IPS-NIHi11 (cell line): ENCODE data around the gene DNAH17.
"Not testable (repeated sequence)": the region's sequence is repeated elsewhere in the genome, so short reads cannot be mapped to it uniquely, and the experiment has no call there.

Experiments used
- DNase-seq: peaks from one replicate; pipeline ENCODE4 v3.0.0; 2012; ENCODE audit warnings: mixed read lengths, low spot score

Gene DNAH17

DNA sequence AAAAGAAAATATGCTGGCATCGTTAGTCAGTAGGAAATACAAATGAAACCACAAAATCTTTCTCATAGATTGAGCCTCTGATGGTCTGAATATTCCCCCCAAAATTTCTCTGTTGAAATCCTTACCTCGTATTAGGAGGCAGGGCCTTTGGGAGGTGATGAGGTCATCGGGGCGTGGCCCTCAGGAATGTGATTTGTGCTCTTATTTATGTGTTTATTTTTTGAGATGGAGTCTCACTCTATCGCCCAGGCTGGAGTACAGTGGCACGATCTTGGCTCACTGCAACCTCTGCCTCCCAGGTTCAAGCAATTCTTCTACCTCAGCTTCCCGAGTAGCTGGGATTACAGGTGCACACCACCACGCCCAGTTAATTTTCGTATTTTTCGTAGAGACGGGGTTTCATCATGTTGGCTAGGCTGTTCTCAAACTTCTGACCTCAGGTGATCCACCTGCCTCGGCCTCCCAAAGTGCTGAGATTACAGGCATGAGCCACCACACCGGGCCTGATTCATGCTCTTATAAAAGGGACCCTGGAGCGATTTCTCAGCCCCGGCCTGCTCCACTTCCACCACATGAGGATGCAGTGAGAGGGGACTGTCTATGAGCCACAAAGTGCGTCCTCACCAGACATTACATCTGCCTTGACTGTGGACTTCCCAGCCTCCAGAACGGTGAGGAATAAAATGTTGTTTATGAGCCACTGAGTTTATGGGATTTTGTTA, 53.1 kb downstream of the DNAH17 start:
- DNase-seq, result no peak

GRCh38 chr17:78522031-78522809, 55.0 kb downstream of the DNAH17 start:
- no peak for DNase-seq

DNA sequence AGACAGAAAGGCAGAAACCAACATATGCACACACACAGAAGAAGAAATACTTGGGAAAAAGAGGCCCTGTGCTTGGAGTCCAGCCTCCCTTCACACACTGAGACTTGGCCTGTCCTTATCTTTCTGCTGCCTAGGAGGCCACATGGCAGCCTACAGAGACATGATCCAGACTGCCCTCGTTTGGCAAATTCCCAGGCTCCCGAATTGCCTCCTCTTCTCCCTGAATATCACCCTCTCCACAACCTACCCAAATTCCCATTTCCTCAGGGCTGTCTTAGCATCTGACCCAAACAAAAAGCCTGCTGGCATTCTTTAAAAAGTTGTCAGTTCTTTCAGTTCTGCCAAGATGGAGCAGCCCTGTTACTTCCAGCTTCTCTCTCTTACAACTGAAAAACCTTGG, 59.8 kb downstream of the DNAH17 start:
- no peak for DNase-seq

DNA sequence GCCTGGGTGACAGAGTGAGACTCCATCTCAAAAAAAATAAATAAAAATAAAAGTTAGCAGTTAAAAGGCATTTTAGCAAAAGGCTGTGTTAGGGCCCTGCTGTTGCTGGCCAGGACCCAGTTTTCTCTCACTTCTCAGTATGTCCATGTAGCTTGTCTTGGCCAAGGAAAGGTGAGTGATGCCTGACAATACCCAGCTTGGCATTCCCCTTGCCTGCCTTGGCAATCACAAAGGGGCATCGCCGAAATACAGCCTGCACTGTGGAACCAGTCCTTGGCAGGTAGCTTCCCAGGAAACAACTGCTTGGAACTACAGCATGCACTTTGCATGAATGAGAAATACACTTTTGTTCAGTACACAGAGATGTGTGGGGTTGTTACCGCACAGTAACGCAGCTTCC, 61.7 kb downstream of the DNAH17 start:
- DNase-seq, result no peak

DNA sequence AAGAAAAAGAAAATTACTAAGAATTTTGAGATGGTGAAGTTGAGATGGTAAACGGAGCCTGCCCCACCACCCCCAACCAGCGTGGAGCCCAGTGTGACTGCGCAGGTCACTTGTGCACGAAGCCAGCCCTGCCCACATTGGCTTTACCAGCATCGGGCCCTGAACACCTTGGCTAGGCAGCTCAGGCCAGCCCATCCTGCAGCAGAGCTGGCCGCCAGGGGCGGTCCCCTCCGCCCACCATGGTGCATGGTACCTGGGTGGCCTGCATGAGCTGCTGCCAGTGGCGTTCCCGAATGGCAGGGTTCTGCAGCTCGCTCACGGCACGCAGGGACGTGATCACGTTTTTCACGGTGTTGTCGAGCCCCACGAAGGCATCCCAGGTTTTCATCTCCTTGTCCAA, 62.7 kb downstream of the DNAH17 start:
- DNase-seq, result no peak

DNA sequence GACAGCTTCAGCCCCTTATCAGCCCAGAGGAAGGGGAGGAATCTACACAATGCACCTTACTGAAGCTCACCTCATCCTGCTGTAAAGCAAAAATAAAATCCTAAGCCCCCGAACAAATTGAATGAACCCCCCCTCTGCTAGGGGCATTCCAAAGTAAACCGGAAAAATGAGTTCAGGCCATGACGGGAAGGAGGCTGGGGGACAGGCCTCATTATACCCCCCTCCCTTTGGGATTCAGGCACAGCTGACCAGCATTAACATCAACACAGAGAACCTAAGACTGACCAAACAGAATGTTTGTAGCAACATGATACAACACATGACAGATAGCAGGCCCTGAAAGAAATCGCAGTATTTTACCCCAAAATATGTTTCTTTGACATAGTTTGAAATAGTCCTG, 64.2 kb downstream of the DNAH17 start:
- no peak for DNase-seq

- DNase-seq, result no peak
These were observed 66.8 kb downstream of the DNAH17 start for GRCh38 chr17:78510141-78511075.

DNA sequence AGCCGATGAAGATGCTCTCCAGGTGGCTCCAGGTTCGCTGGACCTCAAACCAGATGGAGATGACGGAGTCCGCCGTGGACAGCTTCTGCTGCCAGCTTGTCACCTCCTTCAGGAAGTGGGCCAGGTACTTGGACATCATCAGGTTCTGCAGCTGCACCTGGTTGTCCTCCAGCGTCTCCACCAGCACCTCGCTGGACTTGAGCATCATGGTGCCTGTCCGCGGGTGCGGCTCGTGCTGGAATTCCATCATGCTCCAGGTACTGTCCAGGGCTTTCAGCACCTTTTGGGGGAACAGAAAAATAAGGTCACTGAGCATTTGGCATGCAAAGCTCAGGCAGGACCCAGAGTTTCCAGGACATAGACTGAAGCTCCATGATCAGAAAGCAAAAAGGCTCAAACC, 69.7 kb downstream of the DNAH17 start:
- DNase-seq, result no peak

DNA sequence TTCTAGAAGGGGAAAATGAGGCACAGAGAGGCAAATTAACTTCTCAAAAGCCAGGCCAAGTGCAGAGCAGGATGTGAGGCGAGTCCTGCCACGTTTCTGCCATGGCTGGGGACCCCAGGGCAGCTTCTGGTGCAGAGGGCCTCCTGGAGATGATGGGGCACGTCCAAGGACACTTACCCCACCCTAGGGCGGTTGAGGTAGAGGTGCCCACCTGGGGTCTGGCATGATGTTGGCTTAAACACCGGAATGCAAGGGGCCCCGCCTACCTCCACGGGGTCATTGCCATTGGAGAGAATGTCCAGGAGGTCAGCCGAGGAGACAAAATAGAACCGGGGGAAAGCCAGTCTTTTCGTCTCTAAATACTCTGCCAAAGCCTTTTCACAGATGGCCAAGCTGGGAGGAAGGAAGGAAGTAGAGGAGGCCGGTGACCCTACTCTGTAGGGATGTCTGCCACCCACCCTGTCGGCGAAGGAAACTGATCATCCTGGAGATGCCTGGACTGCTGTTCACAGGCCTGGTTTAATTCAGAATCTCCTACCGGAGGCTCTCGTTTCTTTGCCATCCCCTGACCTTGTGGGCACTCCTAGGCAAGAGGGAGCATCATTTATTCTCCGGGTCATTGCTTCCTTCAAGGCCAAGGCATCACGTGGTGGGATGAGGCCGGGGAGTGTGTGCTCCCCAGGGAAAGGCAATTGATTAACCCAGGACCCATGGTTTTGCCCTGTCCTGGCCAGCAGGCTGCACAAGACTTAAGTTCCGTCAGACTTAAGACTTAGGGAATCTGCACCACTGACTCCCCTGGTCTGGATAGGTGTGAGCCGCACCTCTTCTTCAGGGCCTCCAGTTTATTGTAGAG, 70.5 kb downstream of the DNAH17 start:
- DNase-seq, result no peak

DNA sequence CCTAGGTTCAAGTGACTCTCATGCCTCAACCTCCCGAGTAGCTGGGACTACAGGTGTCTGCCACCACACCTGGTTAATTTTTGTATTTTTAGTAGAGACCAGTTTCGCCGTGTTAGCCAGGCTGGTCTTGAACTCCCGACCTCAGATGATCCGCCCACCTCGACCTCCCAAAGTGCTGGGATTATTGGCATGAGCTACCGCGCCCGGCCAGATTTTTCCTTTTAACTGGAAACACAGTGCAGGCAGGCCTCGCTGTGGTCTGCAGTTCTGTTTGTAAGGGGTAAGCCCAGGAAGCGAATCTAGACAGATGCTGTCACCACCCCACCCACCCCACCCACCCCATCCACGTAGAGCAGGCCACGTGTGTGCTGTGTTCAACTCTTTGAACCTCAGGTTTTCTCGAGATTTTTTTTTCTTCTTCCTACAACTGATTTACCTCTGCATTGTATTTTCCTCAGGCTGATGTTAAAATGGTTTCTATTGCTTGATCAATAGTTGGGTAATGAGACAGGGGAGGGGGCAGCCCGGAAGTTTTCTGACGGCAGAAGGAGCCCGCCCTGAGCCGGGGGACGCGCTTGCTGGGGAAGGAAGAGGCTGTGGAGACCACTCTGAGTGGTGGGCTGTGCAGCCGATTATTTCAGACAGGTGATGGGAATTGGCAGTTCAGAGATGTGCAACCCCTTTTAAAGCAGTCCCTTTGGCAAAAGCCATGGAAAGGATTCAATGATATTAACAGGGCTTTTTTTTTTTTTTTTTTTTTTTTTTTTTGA, 72.9 kb downstream of the DNAH17 start:
- DNase-seq, result no peak

GRCh38 chr17:78503388-78503787, 73.8 kb downstream of the DNAH17 start:
- not testable (repeated sequence) for DNase-seq

- DNase-seq, result no peak
These were observed 74.5 kb downstream of the DNAH17 start for GRCh38 chr17:78502611-78503148.

- no peak for DNase-seq
These were observed 75.8 kb downstream of the DNAH17 start for GRCh38 chr17:78501241-78502036.

- no peak for DNase-seq
These were observed 76.4 kb downstream of the DNAH17 start for GRCh38 chr17:78500806-78501205.

DNA sequence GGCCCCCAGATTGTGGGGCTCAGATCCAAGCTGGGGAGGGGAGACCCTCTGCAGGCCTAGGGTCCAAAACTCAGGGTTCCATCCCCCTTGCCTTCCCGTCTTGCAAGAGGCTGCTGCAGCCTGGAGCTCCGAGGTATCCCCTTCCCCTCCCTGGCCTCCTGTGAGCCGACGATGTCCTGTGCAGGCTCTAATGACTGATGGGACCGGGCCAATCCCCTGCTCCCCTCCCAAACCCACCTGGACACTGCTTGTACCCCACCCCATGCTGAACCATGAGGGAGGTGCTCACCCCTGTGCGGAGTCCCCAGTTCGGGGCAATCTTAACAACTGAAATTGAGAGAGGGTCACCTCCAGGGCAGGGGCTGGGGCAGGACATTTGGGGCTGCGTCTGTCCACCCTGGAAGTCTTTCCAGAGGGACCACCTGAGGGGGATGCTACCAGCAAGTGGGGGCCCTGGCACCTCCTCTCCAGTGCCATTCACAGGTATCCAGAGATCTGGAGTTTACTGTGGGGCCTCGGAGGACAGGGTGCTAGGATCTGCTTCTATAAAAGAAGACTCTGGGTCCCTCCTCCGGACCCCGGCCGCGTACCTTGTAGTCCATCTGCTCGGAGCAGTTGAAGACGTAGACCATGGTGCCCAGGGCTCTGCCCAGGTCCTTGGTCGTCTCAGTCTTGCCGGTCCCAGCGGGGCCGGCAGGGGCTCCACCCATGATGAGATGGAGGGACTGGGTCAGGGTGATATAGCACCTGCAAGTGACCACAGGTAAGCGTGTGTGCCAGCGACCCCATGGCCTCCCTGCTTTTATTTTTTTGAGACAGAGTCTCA, 77.3 kb downstream of the DNAH17 start:
- DNase-seq, result no peak

- peak; percentile 57 for DNase-seq
These were observed 78.3 kb downstream of the DNAH17 start for GRCh38 chr17:78498848-78499247.

GRCh38 chr17:78497115-78497540, 80.1 kb downstream of the DNAH17 start:
- peak; percentile 88 for DNase-seq

DNA sequence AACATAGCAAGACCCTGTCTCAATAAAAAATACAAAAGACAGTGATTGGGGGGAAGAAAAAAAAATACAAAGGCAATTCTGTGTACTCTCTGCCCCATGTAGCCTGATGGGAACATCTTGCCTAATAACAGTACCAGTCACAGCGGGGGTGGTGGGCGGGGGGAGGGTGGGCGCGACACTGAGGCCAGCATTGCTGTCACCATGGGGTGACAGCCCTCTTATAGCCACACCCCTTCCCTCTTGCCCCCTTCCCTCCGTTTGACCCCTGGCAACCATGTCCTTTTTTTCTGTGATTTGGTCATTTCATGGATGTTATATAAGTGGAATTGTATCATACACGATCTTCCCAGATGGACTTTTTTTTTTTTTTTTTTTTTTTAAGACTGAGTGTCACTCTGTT, 80.9 kb downstream of the DNAH17 start:
- no peak for DNase-seq

GRCh38 chr17:78495634-78496033, 81.6 kb downstream of the DNAH17 start:
- DNase-seq, result no peak
